Neutrophil (primary cell): ENCODE results near the gene PTN.

Experiments
- H3K27ac ChIP-seq: fragments of 200-600 bp; sonication (generic); 2 replicates; pipeline ENCODE4 v1.5.1; 2016; ENCODE audit warnings: mild to moderate bottlenecking, moderate library complexity
- H3K27me3 ChIP-seq: fragments of 200-600 bp; sonication (generic); 2 replicates; pipeline ENCODE4 v1.6.0; 2016; ENCODE audit warnings: mild to moderate bottlenecking
- H3K36me3 ChIP-seq: fragments of 200-600 bp; sonication (generic); 2 replicates; pipeline ENCODE4 v1.5.1; 2017
- H3K4me1 ChIP-seq, 2 experiments: fragments of 200-600 bp in 1 of 2; sonication (generic) in 1 of 2; 1 replicate in 1 of 2; 2 replicates in 1 of 2; pipeline versions ENCODE4 v1.5.1 to v1.6.1; 2013 to 2016; ENCODE audit warnings: low read depth in 1 of 2, low read length in 1 of 2, mild to moderate bottlenecking in 1 of 2, moderate library complexity in 1 of 2; ENCODE audit not compliant: control insufficient read depth in 1 of 2, insufficient read depth in 1 of 2
- H3K4me3 ChIP-seq, 2 experiments: fragments of 200-600 bp in 1 of 2; sonication (generic) in 1 of 2; 1 replicate in 1 of 2; 2 replicates in 1 of 2; pipeline ENCODE4 v1.5.1; 2013 to 2016; ENCODE audit warnings: low read depth in 1 of 2, low read length in 1 of 2, mild to moderate bottlenecking in 1 of 2, moderate library complexity in 1 of 2
- H3K9me3 ChIP-seq: fragments of 200-600 bp; sonication (generic); 2 replicates; pipeline ENCODE4 v1.5.1; 2016
- TF ChIP-seq, protein P1 (sequence below): fragments of 200-600 bp; sonication (generic); IDR thresholded peaks from 2 replicates; pipeline ENCODE4 v1.5.1; 2016; ENCODE audit warnings: antibody characterized with exemption

The PTN gene

DNA sequence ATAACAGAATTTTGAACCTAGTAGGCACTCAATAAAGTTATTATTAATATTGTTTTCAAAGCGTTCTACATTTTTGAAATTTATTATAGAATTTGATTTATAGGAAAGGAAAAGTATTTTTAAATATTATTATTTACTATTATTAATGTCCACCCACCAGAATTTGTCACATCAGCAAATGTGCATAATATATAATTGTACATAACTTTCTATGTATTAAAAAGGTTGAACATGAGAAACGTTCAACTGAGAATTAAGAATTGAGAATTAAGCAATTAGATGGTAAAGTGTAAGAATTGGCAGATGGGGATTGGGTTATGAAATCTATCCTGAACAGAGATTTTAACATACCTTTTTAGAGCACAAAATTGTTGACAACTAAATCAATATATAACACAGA lies 129.8 kb downstream of the PTN start:
- no peak overlapping the region for H3K4me3 ChIP-seq

DNA sequence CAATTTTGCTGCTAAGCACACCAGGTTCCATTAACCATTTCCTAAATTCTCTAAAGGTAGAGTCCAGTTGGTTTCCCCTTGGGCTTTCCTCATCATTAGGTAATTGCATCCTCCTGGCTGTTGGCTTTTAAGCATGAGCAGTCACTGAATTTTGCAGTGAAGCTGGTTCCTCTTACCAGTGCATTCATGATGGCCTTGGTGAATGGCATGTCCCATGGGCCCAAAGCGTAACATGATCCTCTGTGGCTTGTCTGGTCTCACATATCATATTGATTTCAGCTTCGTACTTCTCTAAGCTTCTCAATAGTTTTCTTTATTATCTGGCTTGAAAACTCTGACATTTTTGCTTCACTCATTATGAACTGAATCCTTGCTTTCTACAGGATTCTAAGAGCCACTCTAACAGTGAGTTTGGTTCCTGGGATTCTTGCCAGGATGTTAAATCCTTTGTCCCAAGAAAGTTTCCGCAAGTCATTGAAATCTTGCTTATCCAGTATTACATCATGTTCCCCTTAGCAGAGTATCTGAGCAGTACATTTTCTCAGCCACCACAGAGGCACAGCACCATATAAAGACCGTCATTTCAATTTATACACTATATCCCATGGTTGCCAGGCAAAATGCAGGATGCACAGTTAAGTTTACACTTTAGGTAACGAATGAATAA lies 134.2 kb downstream of the PTN start:
- H3K9me3 ChIP-seq, result no peaks in the 10 kb centered on the region
- no peaks in the 10 kb centered on the region for H3K4me1 ChIP-seq
- no peaks in the 10 kb centered on the region for H3K36me3 ChIP-seq
- TF ChIP-seq, protein P1, sequence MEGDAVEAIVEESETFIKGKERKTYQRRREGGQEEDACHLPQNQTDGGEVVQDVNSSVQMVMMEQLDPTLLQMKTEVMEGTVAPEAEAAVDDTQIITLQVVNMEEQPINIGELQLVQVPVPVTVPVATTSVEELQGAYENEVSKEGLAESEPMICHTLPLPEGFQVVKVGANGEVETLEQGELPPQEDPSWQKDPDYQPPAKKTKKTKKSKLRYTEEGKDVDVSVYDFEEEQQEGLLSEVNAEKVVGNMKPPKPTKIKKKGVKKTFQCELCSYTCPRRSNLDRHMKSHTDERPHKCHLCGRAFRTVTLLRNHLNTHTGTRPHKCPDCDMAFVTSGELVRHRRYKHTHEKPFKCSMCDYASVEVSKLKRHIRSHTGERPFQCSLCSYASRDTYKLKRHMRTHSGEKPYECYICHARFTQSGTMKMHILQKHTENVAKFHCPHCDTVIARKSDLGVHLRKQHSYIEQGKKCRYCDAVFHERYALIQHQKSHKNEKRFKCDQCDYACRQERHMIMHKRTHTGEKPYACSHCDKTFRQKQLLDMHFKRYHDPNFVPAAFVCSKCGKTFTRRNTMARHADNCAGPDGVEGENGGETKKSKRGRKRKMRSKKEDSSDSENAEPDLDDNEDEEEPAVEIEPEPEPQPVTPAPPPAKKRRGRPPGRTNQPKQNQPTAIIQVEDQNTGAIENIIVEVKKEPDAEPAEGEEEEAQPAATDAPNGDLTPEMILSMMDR, result no peak
- H3K27ac ChIP-seq, result no peak overlapping the region
- H3K4me3 ChIP-seq, result no peak overlapping the region
- no peaks in the 10 kb centered on the region for H3K27me3 ChIP-seq

More for the DNA sequence above, 129.8 kb downstream of the PTN start:
- no peaks in the 10 kb centered on the region for H3K36me3 ChIP-seq
- H3K9me3 ChIP-seq, result no peaks in the 10 kb centered on the region
- TF ChIP-seq, protein P1, result no peak
- no peak overlapping the region for H3K27ac ChIP-seq
- no peaks in the 10 kb centered on the region for H3K4me1 ChIP-seq
- H3K27me3 ChIP-seq, result no peaks in the 10 kb centered on the region

DNA sequence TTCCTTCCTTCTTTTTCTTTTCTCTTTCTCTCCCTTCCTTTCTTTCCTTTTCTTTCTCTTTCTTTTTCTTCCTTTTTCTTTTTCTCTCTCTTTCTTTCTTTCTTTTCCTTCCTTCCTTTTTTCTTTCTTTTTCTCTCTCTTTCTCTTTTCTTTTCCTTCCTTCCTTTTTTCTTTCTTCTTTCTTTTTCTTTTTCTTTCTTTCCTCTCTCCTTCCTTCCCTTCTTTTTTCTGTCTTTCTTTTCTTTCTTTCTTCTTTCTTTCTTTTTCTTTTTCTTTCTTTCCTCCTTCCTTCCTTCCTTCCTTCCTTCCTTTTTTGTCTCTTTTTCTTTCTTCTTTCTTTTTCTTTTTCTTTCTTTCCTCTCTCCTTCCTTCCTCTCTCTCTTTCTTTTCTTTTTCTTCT lies 136.8 kb downstream of the PTN start:
- Histone ChIP-seq H3K27ac (no peak overlapping the region), H3K4me3 (no peak overlapping the region), H3K27me3 (no peaks in the 10 kb centered on the region), H3K4me1 (no peaks in the 10 kb centered on the region), H3K36me3 (no peaks in the 10 kb centered on the region), H3K9me3 (no peaks in the 10 kb centered on the region)
- TF ChIP-seq, protein P1, result no peak

DNA sequence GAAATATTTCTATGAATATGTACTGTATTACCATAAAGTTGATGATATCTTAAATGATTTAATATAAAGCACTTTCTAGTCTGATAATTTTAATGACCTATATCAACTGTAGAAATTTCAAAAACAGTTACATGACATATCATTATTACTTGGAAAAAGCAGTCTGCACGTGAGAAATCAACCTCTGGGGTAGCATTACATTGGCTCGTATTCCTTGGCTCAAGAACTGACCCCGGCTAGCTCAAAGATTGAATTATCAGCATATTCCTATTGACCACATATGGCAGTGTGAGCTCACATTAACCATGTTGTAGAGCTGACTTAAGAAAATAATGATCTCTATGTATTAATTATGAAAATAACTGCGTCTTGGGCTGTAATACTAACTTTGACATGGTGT lies 139.3 kb downstream of the PTN start:
- TF ChIP-seq, protein P1, result no peak
- H3K4me3 ChIP-seq, result no peak overlapping the region
- H3K9me3 ChIP-seq, result no peaks in the 10 kb centered on the region
- H3K27me3 ChIP-seq, result no peaks in the 10 kb centered on the region
- H3K27ac ChIP-seq, result no peak overlapping the region
- H3K36me3 ChIP-seq, result no peaks in the 10 kb centered on the region
- no peaks in the 10 kb centered on the region for H3K4me1 ChIP-seq

DNA sequence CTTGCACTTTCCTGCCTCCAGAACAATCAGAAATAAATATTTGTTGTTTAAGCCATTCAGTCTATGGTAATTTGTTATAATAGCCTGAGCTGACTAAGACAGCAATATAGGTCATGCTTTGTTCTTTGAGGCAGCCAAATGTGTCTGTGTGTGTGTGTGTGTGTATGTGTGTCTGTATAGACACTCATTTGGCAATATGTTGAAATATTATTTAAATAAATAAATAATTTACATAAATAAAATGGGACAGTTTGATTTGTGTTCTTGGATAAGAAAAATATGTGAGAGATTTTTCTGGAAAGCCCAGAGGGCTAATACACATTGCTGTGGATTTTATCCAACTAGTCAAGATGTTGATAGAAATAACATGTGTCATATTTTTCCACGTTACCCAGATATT lies 140.2 kb downstream of the PTN start:
- TF ChIP-seq, protein P1, result no peak
- H3K4me1 ChIP-seq, result no peaks in the 10 kb centered on the region
- no peaks in the 10 kb centered on the region for H3K36me3 ChIP-seq
- no peak overlapping the region for H3K4me3 ChIP-seq
- H3K27me3 ChIP-seq, result no peaks in the 10 kb centered on the region
- no peaks in the 10 kb centered on the region for H3K9me3 ChIP-seq
- H3K27ac ChIP-seq, result no peak overlapping the region

DNA sequence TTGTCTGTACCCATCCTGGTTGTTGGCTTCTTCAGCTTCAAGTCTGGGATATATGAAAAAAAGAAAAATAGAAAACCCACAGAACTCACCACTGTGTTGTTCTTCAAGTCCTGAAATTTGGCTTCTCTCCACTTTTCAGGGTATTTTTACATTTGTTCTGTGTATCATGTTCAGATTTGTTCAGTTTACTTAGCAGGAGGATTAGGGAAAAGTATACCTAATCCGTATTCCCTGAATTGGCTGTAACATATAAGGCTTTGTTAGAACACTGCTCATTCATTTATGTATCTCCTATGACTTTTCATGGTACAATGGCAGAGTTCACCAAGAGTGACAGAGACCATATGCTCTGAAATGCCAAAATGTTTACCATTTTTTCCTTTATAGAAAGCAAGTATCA lies 146.9 kb downstream of the PTN start:
- no peaks in the 10 kb centered on the region for H3K9me3 ChIP-seq

More for the DNA sequence above, 146.9 kb downstream of the PTN start:
- TF ChIP-seq, protein P1, result no peak
- no peaks in the 10 kb centered on the region for H3K36me3 ChIP-seq
- no peaks in the 10 kb centered on the region for H3K4me1 ChIP-seq
- H3K27ac ChIP-seq, result no peak overlapping the region
- no peak overlapping the region for H3K4me3 ChIP-seq
- H3K27me3 ChIP-seq, result no peaks in the 10 kb centered on the region
